GM18526 (cell line): ENCODE data around the gene MASP2.

ENCODE experiments used
- POLR2A ChIP-seq: IDR thresholded peaks from 3 replicates; pipeline ENCODE4 v1.6.1; 2011; ENCODE audit not compliant: insufficient read length; ENCODE audit errors: extremely low read depth

Gene MASP2

GRCh38 chr1:11046625-11047365, at the start of gene MASP2:
Gene MASP2, minus strand, starts transcription at chr1:11047239. Its CDS starts 32 bp downstream, at chr1:11047207.
- TF ChIP-seq POLR2A, result no peak

- TF ChIP-seq POLR2A, result no peak
These were observed 33.9 kb upstream of the MASP2 start for GRCh38 chr1:11080931-11081330.

- no peak for TF ChIP-seq POLR2A
These were observed 31.6 kb upstream of the MASP2 start for GRCh38 chr1:11078631-11079030.

GRCh38 chr1:11072216-11072917, 25.3 kb upstream of the MASP2 start:
- TF ChIP-seq POLR2A, result no peak

GRCh38 chr1:11071463-11072215, 24.6 kb upstream of the MASP2 start:
- no peak for TF ChIP-seq POLR2A

GRCh38 chr1:11070876-11071275, 23.8 kb upstream of the MASP2 start:
- no peak for TF ChIP-seq POLR2A

- TF ChIP-seq POLR2A, result no peak
These were observed 21.8 kb upstream of the MASP2 start for GRCh38 chr1:11068600-11069473.

GRCh38 chr1:11067716-11068599, 20.9 kb upstream of the MASP2 start:
- TF ChIP-seq POLR2A, result no peak

- no peak for TF ChIP-seq POLR2A
These were observed 18.8 kb upstream of the MASP2 start for GRCh38 chr1:11065796-11066195.

- no peak for TF ChIP-seq POLR2A
These were observed 17.9 kb upstream of the MASP2 start for GRCh38 chr1:11064942-11065341.

GRCh38 chr1:11062965-11063401, 15.9 kb upstream of the MASP2 start:
- TF ChIP-seq POLR2A, result no peak

GRCh38 chr1:11061652-11062365, 14.8 kb upstream of the MASP2 start:
- no peak for TF ChIP-seq POLR2A
